Fibroblast of lung (primary cell): ENCODE results near the gene PDZD2. TPM values are rescaled to one million over a fixed set of nuclear protein-coding genes. Genes with fewer than 3 reads are reported as not detected.

ENCODE experiments used
- DNase-seq, 2 donors: peaks; one replicate each; pipeline versions ENCODE4 v3.0.0 to v3.0.0-alpha.2; 2010; ENCODE audit warnings: low read depth in 2 of 2
- H2AFZ ChIP-seq: 2 replicates; pipeline ENCODE4 v1.5.1; 2012; ENCODE audit warnings: low read length, control low read depth, inconsistent platforms
- H3K27ac ChIP-seq: 2 replicates; pipeline ENCODE4 v1.5.1; 2011; ENCODE audit warnings: low read length, control low read depth; ENCODE audit not compliant: insufficient read depth
- H3K27me3 ChIP-seq: 2 replicates; pipeline ENCODE4 v1.5.1; 2011; ENCODE audit warnings: mild to moderate bottlenecking, low read length; ENCODE audit not compliant: control insufficient read depth, insufficient read depth
- H3K36me3 ChIP-seq: 2 replicates; pipeline ENCODE4 v1.5.1; 2011; ENCODE audit warnings: low read length; ENCODE audit not compliant: control insufficient read depth, insufficient read depth
- H3K4me1 ChIP-seq: 2 replicates; pipeline ENCODE4 v1.5.1; 2011; ENCODE audit warnings: low read length; ENCODE audit not compliant: control insufficient read depth, insufficient read depth; ENCODE audit errors: extremely low read depth
- H3K4me2 ChIP-seq: 2 replicates; pipeline ENCODE4 v1.5.1; 2011; ENCODE audit warnings: low read length, control low read depth; ENCODE audit not compliant: insufficient read depth; ENCODE audit errors: extremely low read depth
- H3K4me3 ChIP-seq, 4 experiments: fragments of 200-600 bp in 1 of 4; sonication (generic) in 1 of 4; replicated peaks in 1 of 4; 2 replicates each; pipeline ENCODE4 v1.5.1; 2011 to 2016; ENCODE audit warnings: low read length in 4 of 4, low read depth in 3 of 4, mild to moderate bottlenecking in 3 of 4, control low read depth in 2 of 4, inconsistent platforms in 1 of 4, mixed read lengths in 1 of 4; ENCODE audit not compliant: insufficient read depth in 1 of 4; ENCODE audit errors: control extremely low read depth in 1 of 4
- H3K79me2 ChIP-seq: 2 replicates; pipeline ENCODE4 v1.5.1; 2012; ENCODE audit warnings: mild to moderate bottlenecking, low read length, inconsistent platforms; ENCODE audit not compliant: control insufficient read depth, insufficient read depth
- H3K9ac ChIP-seq: 2 replicates; pipeline ENCODE4 v1.5.1; 2011; ENCODE audit warnings: mild to moderate bottlenecking, low read length, control low read depth; ENCODE audit not compliant: insufficient read depth
- H3K9me3 ChIP-seq: 2 replicates; pipeline ENCODE4 v1.5.1; 2012; ENCODE audit warnings: low read depth, low read length; ENCODE audit not compliant: control insufficient read depth, insufficient read depth
- H4K20me1 ChIP-seq: 2 replicates; pipeline ENCODE4 v1.5.1; 2011; ENCODE audit warnings: low read length; ENCODE audit not compliant: control insufficient read depth, insufficient read depth; ENCODE audit errors: extremely low read depth
- CTCF ChIP-seq, 2 donors: IDR thresholded peaks in 1 of 2; conservative IDR thresholded peaks in 1 of 2; 1 replicate in 1 of 2; 2 replicates in 1 of 2; pipeline ENCODE4 v1.5.1; 2011 to 2012; ENCODE audit warnings: low read length in 2 of 2, control low read depth in 1 of 2, inconsistent platforms in 1 of 2, low read depth in 1 of 2, mild to moderate bottlenecking in 1 of 2
- EZH2 ChIP-seq: IDR thresholded peaks from 2 replicates; pipeline ENCODE4 v1.5.1; 2012; ENCODE audit warnings: low read length, control low read depth, mild to moderate bottlenecking; ENCODE audit errors: missing control alignments
- polyA plus RNA-seq, 2 donors: library from polyadenylated mRNA; depleted of rRNA in 1 of 2; stranded (reverse) in 1 of 2; unstranded in 1 of 2; fragments of >200 nt; gene quantifications; 2 replicates each; pipeline ENCODE4 v1.2.1, GENCODE V29; 2011 to 2012; ENCODE audit warnings: missing spikeins in 1 of 2
- total RNA-seq: library from RNA; depleted of rRNA; stranded (reverse); fragments of >200 nt; gene quantifications from 2 replicates; pipeline ENCODE4 v1.2.1, GENCODE V29; 2014

PDZD2 gene
- total and polyA plus RNA-seq, 2 donors (not counting 1 experiment from before 2014, with no cell fraction given): 0.33 to 0.40 TPM

GRCh38 chr5:31611002-31611401 is 27.9 kb upstream of the PDZD2 start:
- Histone ChIP-seq H3K79me2 (no peaks in the 10 kb centered on the region), H2AFZ (no peak overlapping the region), H4K20me1 (no peaks in the 10 kb centered on the region), H3K27me3 (no peaks in the 10 kb centered on the region), H3K36me3 (no peaks in the 10 kb centered on the region), H3K4me2 (no peak overlapping the region), H3K9ac (no peak overlapping the region), H3K4me1 (no peaks in the 10 kb centered on the region), H3K27ac (no peak overlapping the region), H3K4me3 (no peak overlapping the region), H3K9me3 (no peaks in the 10 kb centered on the region)
- DNase-seq: no peak
- TF ChIP-seq CTCF (conservative IDR thresholded peaks at IDR 0.05 in 1 of 2, IDR thresholded peaks at IDR 0.05 in 1 of 2; ENCODE audit: low read depth in 1 of 2, low read length in 2 of 2): no peak
- TF ChIP-seq EZH2: no peak

GRCh38 chr5:31613651-31614050 is 25.3 kb upstream of the PDZD2 start:
- Histone ChIP-seq H3K4me2 (no peak overlapping the region), H3K36me3 (no peaks in the 10 kb centered on the region), H3K27ac (no peak overlapping the region), H3K27me3 (no peaks in the 10 kb centered on the region), H3K9ac (no peak overlapping the region), H4K20me1 (no peaks in the 10 kb centered on the region), H3K79me2 (no peaks in the 10 kb centered on the region), H2AFZ (no peak overlapping the region), H3K4me3 (no peak overlapping the region), H3K4me1 (no peaks in the 10 kb centered on the region), H3K9me3 (no peaks in the 10 kb centered on the region)
- peak in 1 of 2 donors; percentile 15 for DNase-seq
- no peak for TF ChIP-seq EZH2
- no peak for TF ChIP-seq CTCF (conservative IDR thresholded peaks at IDR 0.05 in 1 of 2, IDR thresholded peaks at IDR 0.05 in 1 of 2; ENCODE audit: low read depth in 1 of 2, low read length in 2 of 2)

- no peaks in the 10 kb centered on the region for H3K79me2 ChIP-seq
- H3K4me3 ChIP-seq: no peak overlapping the region
- TF ChIP-seq CTCF (conservative IDR thresholded peaks at IDR 0.05 in 1 of 2, IDR thresholded peaks at IDR 0.05 in 1 of 2; ENCODE audit: low read depth in 1 of 2, low read length in 2 of 2) (no peak), EZH2 (no peak)
- H3K27me3 ChIP-seq: no peaks in the 10 kb centered on the region
- no peak overlapping the region for H3K9ac ChIP-seq
- H4K20me1 ChIP-seq: no peaks in the 10 kb centered on the region
- H3K9me3 ChIP-seq: no peaks in the 10 kb centered on the region
- no peak overlapping the region for H3K4me2 ChIP-seq
- DNase-seq: peak in 1 of 2 donors; percentile 29
- H2AFZ ChIP-seq: no peak overlapping the region
- H3K27ac ChIP-seq: no peak overlapping the region
- H3K36me3 ChIP-seq: no peaks in the 10 kb centered on the region
- H3K4me1 ChIP-seq: no peaks in the 10 kb centered on the region
Measured at GRCh38 chr5:31614151-31615020, 24.5 kb upstream of the PDZD2 start.
